Endodermal cell (in vitro differentiated cells): ENCODE results near the gene DDX56. TPM values are rescaled to one million over a fixed set of nuclear protein-coding genes. Genes with fewer than 3 reads are reported as not detected.
A peak's percentile ranks its signal among the peaks of the same experiment; 100 is the strongest.

Source experiments
- DNase-seq: peaks from one replicate; pipeline ENCODE4 v3.0.0-alpha.2; 2017
- H3K27ac ChIP-seq: 2 replicates; pipeline ENCODE4 v1.5.1; 2013; ENCODE audit warnings: mild to moderate bottlenecking, low read depth, low read length, moderate library complexity
- H3K27me3 ChIP-seq: 2 replicates; pipeline ENCODE4 v1.6.1; 2013; ENCODE audit warnings: mild to moderate bottlenecking, low read length, moderate library complexity; ENCODE audit not compliant: insufficient read depth, control insufficient read depth, poor library complexity, severe bottlenecking
- H3K36me3 ChIP-seq: 2 replicates; pipeline ENCODE4 v1.7.0; 2013; ENCODE audit warnings: mild to moderate bottlenecking, low read length, moderate library complexity; ENCODE audit not compliant: control insufficient read depth, insufficient read depth
- H3K4me1 ChIP-seq: one replicate; pipeline ENCODE4 v1.7.0; 2013; ENCODE audit warnings: low read length; ENCODE audit not compliant: control insufficient read depth, insufficient read depth
- H3K4me3 ChIP-seq: 2 replicates; pipeline ENCODE4 v1.5.1; 2013; ENCODE audit warnings: mild to moderate bottlenecking, low read length, moderate library complexity
- H3K9ac ChIP-seq: 2 replicates; pipeline ENCODE4 v1.6.1; 2013; ENCODE audit warnings: mild to moderate bottlenecking, low read length, moderate library complexity; ENCODE audit not compliant: poor library complexity, severe bottlenecking; ENCODE audit errors: extremely low read depth
- H3K9me3 ChIP-seq: 2 replicates; pipeline ENCODE4 v1.6.1; 2013; ENCODE audit warnings: mild to moderate bottlenecking, low read length, moderate library complexity; ENCODE audit not compliant: control insufficient read depth
- H3K27ac Mint-ChIP-seq: 2 replicates; pipeline ENCODE4 v1.8.0; 2020; ENCODE audit warnings: mixed read lengths
- H3K27me3 Mint-ChIP-seq: 2 replicates; pipeline ENCODE4 v1.8.0; 2021; ENCODE audit warnings: mild to moderate bottlenecking, mixed read lengths; ENCODE audit not compliant: insufficient read depth
- H3K36me3 Mint-ChIP-seq: 2 replicates; pipeline ENCODE4 v1.8.0; 2020; ENCODE audit warnings: low read depth, mixed read lengths
- H3K4me1 Mint-ChIP-seq: 2 replicates; pipeline ENCODE4 v1.8.0; 2020; ENCODE audit warnings: mixed read lengths
- H3K4me3 Mint-ChIP-seq: 2 replicates; pipeline ENCODE4 v1.8.0; 2020; ENCODE audit warnings: mild to moderate bottlenecking, moderate library complexity, mixed read lengths
- H3K9me3 Mint-ChIP-seq: 2 replicates; pipeline ENCODE4 v1.8.0; 2020; ENCODE audit warnings: mild to moderate bottlenecking, mixed read lengths
- WGBS, 2 experiments: methylation state at CpG; one replicate each; pipeline versions ENCODE4 v1.1.5 to v1.1.7; 2013; ENCODE audit warnings: missing lambda C conversion rate in 2 of 2, mixed read lengths in 1 of 2; ENCODE audit not compliant: insufficient coverage in 1 of 2, insufficient read length in 1 of 2; 5-methylcytosine and 5-hydroxymethylcytosine counted together
- total RNA-seq, 2 donors: library from RNA; stranded (reverse); fragmentation: NEBNext Ultra II Directional in 1 of 2; extraction: Animal tissue kit (Norgen Biotek cat#: 25700) in 1 of 2; gene quantifications; 2 replicates in 1 of 2; 3 replicates in 1 of 2; pipeline ENCODE4 v1.2.1, GENCODE V29; 2021
- TF ChIP-seq, protein P1 (sequence below): fragments of 200-600 bp; sonication (generic); conservative IDR thresholded peaks from 2 replicates; pipeline ENCODE4 v1.5.0; 2021; ENCODE audit warnings: antibody characterized with exemption, mild to moderate bottlenecking

DDX56 gene
- total RNA-seq, 2 donors from 2014 or later, result 73.6 to 79.2 TPM

DNA sequence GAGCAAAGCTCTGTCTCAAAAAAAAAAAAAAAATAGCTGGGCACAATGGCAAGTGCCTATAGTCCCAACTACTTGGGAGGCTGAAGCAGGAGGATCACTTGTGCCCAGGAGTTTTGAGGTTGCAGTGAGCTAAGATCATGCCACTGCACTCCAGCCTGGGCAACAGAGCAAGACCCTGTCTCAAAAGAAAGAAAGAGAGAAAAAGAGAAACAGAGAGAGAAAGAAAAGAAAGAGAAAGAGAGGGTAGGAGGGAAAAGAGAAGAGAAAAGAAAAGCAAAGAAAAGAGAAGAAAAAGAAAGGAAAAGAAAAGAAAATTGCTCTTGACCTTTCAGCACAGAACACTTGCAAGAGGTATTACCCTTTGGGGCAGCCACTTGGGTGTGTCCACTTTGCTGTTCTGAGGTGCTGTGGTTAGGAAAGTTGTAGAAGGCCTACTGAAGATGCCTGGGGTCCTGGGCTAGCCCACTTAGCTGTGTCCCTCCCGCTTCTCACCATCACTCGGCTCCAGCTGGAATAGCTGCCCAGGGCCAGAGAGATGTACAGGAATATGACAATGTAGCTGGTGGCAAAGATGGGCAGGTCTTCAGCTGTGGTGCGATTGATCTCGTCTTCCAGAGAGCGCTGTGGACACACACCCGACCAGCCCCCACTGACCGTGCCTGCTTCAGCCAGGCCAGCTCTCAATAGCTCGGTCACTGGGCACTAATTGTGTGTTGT is 38.2 kb downstream of the DDX56 start:
- H3K4me3 Mint-ChIP-seq, result no peak overlapping the region
- 89 to 100% methylated on average over 1 to 8 of the region's 8 CpGs for WGBS, 2 experiments
- no peak for DNase-seq

DNA sequence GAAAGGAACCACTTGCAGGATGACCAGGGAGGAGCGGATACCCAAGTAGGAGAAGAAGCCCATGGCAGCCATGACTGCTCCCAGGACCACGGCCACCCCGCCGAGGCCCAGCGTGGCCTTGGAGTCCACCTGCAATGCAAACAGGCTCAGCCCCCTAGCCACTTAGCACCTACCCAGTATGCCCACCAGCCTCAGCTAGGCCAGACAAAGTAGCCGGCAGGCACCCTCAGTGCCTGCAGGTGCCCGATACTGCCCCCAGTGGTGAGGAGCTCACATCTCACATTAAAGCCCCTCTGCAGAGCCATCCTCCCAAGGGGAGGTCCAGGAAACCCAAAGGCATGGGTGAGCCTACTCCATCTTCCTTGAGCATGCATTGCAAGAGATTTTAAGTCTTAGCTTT is 39.2 kb downstream of the DDX56 start:
- 61 to 63% methylated on average over 5 to 7 of the region's 7 CpGs for WGBS, 2 experiments
- Histone ChIP-seq H3K9me3 (no peaks in the 10 kb centered on the region), H3K27ac (no peak overlapping the region), H3K36me3 (no peaks in the 10 kb centered on the region), H3K4me3 (no peak overlapping the region), H3K9ac (no peak overlapping the region), H3K27me3 (no peaks in the 10 kb centered on the region), H3K4me1 (no peaks in the 10 kb centered on the region)
- H3K27me3 Mint-ChIP-seq, result peaks cover 2% of the 10 kb centered on the region
- H3K9me3 Mint-ChIP-seq, result no peaks in the 10 kb centered on the region
- TF ChIP-seq, protein P1, sequence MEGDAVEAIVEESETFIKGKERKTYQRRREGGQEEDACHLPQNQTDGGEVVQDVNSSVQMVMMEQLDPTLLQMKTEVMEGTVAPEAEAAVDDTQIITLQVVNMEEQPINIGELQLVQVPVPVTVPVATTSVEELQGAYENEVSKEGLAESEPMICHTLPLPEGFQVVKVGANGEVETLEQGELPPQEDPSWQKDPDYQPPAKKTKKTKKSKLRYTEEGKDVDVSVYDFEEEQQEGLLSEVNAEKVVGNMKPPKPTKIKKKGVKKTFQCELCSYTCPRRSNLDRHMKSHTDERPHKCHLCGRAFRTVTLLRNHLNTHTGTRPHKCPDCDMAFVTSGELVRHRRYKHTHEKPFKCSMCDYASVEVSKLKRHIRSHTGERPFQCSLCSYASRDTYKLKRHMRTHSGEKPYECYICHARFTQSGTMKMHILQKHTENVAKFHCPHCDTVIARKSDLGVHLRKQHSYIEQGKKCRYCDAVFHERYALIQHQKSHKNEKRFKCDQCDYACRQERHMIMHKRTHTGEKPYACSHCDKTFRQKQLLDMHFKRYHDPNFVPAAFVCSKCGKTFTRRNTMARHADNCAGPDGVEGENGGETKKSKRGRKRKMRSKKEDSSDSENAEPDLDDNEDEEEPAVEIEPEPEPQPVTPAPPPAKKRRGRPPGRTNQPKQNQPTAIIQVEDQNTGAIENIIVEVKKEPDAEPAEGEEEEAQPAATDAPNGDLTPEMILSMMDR, result peak; percentile 90
- no peaks in the 10 kb centered on the region for H3K36me3 Mint-ChIP-seq
- no peaks in the 10 kb centered on the region for H3K4me1 Mint-ChIP-seq
- no peak overlapping the region for H3K4me3 Mint-ChIP-seq
- H3K27ac Mint-ChIP-seq, result no peak overlapping the region
- peak; percentile 93 for DNase-seq

More for the DNA sequence above, 38.2 kb downstream of the DDX56 start:
- Histone ChIP-seq H3K9me3 (no peaks in the 10 kb centered on the region), H3K36me3 (no peaks in the 10 kb centered on the region), H3K27ac (no peak overlapping the region), H3K4me3 (no peak overlapping the region), H3K9ac (no peak overlapping the region), H3K27me3 (no peaks in the 10 kb centered on the region), H3K4me1 (no peaks in the 10 kb centered on the region)
- peaks cover 2% of the 10 kb centered on the region for H3K27me3 Mint-ChIP-seq
- no peaks in the 10 kb centered on the region for H3K36me3 Mint-ChIP-seq
- no peak overlapping the region for H3K27ac Mint-ChIP-seq
- no peaks in the 10 kb centered on the region for H3K9me3 Mint-ChIP-seq
- TF ChIP-seq, protein P1, result no peak
- peaks cover 4% of the 10 kb centered on the region for H3K4me1 Mint-ChIP-seq

DNA sequence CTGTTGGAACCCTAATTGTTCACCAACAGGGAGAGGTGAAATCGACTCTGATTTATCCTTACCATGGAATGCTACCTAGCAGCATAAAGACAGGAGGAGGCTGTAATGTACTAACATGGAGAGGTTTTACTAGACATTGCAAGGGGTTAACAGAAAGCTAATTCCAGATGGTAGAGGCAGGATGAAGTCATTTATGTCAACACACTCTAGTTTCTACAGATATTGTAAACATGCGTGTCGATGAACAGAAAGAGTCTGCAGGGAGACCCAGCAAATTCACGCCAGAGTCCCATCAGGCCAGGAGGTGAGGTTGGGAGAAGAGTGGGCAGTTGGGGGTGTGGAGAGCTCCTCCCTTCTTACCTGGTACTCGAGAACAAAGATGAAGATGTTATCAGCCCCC is 39.6 kb downstream of the DDX56 start:
- no peak overlapping the region for H3K4me3 Mint-ChIP-seq
- no peaks in the 10 kb centered on the region for H3K4me1 Mint-ChIP-seq
- Histone ChIP-seq H3K36me3 (no peaks in the 10 kb centered on the region), H3K9me3 (no peaks in the 10 kb centered on the region), H3K4me3 (no peak overlapping the region), H3K9ac (no peak overlapping the region), H3K27ac (no peak overlapping the region), H3K27me3 (no peaks in the 10 kb centered on the region), H3K4me1 (no peaks in the 10 kb centered on the region)
- H3K27ac Mint-ChIP-seq, result no peak overlapping the region
- TF ChIP-seq, protein P1, result no peak
- no peaks in the 10 kb centered on the region for H3K36me3 Mint-ChIP-seq
- WGBS, 2 experiments, result 89 to 100% methylated on average over 4 to 5 of the region's 5 CpGs
- no peaks in the 10 kb centered on the region for H3K9me3 Mint-ChIP-seq
- no peak for DNase-seq
- peaks cover 2% of the 10 kb centered on the region for H3K27me3 Mint-ChIP-seq
